GM21717 (cell line): ENCODE data around the gene PLCD1.

Experiments used
- ATAC-seq: cut with Tn5 transposase; IDR thresholded peaks from one replicate; pipeline ENCODE4 v1.9.1; 2021; ENCODE audit warnings: mild to moderate bottlenecking, moderate library complexity; ENCODE audit not compliant: unreplicated experiment

PLCD1 gene

GRCh38 chr3:37968199-37968598 is 61.2 kb downstream of the PLCD1 start:
- no peak for ATAC-seq

- ATAC-seq, result no peak
Observed at GRCh38 chr3:37967260-37967881, 62.1 kb downstream of the PLCD1 start.

- no peak for ATAC-seq
Observed at GRCh38 chr3:37964716-37965115, 64.7 kb downstream of the PLCD1 start.

GRCh38 chr3:37964146-37964545 is 65.3 kb downstream of the PLCD1 start:
- no peak for ATAC-seq

- ATAC-seq, result no peak
Observed at GRCh38 chr3:37963635-37964034, 65.8 kb downstream of the PLCD1 start.

GRCh38 chr3:37963016-37963415 is 66.4 kb downstream of the PLCD1 start:
- ATAC-seq, result no peak

GRCh38 chr3:37961622-37962431 is 67.6 kb downstream of the PLCD1 start:
- no peak for ATAC-seq

GRCh38 chr3:37957539-37957936 is 71.9 kb downstream of the PLCD1 start:
- no peak for ATAC-seq
